HG03439 (cell line): ENCODE data around the gene CTH.
"Not testable (repeated sequence)": the region's sequence is repeated elsewhere in the genome, so short reads cannot be mapped to it uniquely, and the experiment has no call there.

Source experiments
- ATAC-seq: cut with Tn5 transposase; IDR thresholded peaks from one replicate; pipeline ENCODE4 v1.9.1; 2021; ENCODE audit warnings: mild to moderate bottlenecking, moderate library complexity; ENCODE audit not compliant: unreplicated experiment

Gene CTH

GRCh38 chr1:70449049-70449448 lies 38.0 kb downstream of the CTH start:
- ATAC-seq = no peak

DNA sequence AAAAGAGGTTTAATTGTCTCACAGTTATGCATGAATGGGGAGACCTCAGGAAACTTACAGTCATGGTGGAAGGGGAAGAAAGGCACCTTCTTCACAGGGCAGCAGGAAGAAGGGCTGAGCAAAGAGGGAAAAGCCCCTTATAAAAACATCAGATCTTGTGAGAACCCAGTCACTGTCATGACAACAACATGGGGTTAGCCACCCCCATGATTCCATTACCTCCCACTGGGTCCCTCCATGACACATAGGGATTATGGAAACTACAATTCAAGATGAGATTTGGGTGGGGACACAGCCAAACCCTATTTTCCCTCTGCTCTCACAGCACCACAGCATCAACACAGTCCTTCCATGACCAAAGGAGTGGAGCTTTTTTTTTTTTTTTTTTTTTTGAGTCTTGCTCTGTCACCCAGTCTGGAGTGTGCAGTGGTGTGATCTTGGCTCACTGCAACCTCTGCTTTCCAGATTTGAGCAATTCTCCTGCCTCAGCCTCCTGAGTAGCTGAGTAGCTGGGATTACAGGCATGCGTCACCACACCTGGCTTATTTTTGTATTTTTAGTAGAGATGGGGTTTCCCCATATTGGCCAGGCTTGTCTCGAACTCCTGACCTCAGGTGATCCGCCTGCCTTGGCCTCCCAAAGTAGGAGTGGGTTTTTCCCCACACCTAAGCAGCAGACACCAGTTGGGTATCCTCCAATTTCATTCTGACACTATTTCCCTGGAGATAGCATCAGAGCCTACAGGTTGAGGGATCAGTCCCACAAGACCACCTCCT lies 41.3 kb downstream of the CTH start:
- peak; percentile 74 for ATAC-seq

DNA sequence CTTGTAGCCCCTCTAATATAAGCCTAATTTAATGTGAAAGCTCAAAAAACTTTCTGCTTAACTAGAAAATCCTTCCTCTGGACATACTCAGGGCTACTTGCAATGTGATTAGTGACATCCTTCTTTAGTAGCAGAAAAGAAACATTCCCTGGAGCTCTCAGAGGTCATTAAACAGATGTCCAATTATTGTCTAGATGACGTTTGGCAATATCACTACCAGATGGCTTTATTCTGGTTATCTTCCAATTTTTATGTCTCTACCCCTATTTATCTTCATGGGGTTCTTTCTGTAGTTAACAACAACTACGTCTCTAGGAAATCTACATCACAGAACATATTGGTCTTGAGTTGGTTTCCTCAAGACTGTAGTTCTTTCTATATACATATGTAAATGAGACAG lies 44.2 kb downstream of the CTH start:
- no peak for ATAC-seq

GRCh38 chr1:70458131-70458530 lies 47.1 kb downstream of the CTH start:
- no peak for ATAC-seq

DNA sequence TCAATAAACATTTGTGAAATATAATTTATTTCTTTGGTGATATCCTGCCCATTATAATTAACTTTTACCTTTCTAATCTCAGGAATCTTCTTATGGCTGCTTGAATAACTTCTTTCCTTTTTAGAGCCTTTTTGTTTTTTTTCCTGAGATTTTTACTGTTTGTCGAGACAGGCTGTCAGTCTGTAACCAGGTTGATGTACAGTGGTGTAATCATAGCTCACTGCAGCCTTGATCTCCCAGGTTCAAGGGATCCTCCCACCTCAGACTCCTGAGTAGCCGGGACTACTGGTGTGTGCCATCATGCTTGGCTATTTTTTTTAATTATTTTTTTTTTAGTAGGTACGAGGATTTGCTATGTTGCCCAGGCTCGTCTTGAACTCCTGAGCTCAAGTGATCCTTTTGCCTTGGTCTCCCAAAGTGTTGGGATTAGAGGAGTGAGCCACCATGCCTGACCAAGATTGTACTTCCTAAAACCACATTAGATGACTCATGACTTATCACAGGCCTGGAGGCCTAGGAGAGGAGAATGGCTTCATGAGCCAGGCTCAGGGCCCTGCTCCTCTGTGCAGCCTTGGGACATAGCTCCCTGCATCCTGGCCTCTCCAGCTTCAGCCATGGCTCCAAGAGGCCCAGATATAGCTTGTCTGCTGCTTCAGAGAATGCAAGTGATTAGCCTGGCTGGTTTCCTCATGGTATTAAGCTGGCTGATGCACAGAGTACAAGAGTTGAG lies 48.6 kb downstream of the CTH start:
- no peak for ATAC-seq

GRCh38 chr1:70460740-70461713 lies 50.0 kb downstream of the CTH start:
- ATAC-seq = not testable (repeated sequence)

DNA sequence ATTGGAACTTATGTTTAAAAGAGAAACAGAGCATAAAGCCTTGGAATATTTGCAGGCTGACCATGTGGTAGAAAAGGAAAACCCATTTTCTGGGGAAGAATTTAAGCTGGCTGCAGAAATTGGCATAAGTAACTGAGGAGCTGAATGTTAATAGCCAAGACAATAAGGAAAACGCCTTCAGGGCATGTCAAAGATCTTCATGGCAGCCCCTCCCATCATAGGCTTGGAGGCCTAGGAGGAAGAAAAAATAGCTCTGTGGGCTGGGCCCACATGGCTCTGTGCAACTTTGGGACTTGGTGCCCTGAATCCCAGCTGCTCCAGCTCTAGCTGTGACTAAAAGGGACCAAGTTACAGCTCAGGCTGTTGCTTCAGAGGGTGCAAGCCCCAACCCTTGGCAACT lies 51.5 kb downstream of the CTH start:
- no peak for ATAC-seq

- no peak for ATAC-seq
Measured at GRCh38 chr1:70465911-70466310, 54.8 kb downstream of the CTH start.

- ATAC-seq = no peak
Measured at GRCh38 chr1:70467531-70467930, 56.5 kb downstream of the CTH start.

DNA sequence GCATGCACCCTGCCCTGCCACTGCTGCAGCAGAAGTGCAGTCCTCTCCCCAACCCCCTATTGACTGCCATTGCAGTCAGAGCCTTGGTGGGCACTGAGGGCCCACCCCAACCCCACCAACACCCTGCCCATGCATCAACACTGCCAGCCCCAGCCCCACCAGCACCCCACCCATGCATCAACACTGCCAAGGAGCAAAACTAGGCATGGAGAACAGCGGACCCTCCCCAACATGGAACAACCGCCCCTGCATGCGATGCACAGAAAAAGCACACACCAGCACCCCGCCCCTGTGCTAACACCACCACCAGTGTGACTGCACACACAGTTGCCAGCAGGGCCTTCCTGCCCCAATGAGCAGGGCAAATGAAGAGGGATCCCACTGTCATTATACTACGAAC lies 57.1 kb downstream of the CTH start:
- ATAC-seq = no peak

GRCh38 chr1:70469184-70469583 lies 58.1 kb downstream of the CTH start:
- not testable (repeated sequence) for ATAC-seq

GRCh38 chr1:70475023-70475422 lies 64.0 kb downstream of the CTH start:
- ATAC-seq = no peak

DNA sequence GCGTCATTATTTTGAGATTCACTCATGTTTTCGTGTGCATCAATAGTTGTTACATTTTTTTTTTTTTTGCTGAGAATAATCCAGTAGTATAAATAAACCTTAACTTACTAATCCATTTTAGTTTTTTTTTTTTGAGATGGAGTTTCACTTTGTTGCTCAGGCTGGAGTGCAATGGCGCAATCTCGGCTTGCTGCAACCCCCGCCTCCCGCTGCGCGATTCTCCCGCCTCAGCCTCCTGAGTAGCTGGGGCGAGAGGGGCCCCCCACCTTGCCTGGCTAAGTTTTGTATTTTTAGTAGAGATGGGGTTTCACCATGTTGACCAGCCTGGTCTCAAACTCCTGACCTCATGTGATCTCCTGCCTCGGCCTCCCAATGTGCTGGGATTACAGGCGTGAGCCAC lies 66.0 kb downstream of the CTH start:
- no peak for ATAC-seq

DNA sequence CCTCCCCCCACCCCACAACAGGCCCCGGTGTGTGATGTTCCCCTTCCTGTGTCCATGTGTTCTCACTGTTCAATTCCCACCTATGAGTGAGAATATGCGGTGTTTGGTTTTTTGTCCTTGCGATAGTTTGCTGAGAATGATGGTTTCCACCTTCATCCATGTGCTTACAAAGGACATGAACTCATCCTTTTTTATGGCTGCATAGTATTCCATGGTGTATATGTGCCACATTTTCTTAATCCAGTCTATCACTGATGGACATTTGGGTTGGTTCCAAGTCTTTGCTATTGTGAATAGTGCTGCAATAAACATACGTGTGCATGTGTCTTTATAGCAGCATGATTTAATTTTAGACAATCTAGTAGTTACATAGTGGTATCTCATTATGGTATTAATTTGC lies 66.8 kb downstream of the CTH start:
- not testable (repeated sequence) for ATAC-seq

DNA sequence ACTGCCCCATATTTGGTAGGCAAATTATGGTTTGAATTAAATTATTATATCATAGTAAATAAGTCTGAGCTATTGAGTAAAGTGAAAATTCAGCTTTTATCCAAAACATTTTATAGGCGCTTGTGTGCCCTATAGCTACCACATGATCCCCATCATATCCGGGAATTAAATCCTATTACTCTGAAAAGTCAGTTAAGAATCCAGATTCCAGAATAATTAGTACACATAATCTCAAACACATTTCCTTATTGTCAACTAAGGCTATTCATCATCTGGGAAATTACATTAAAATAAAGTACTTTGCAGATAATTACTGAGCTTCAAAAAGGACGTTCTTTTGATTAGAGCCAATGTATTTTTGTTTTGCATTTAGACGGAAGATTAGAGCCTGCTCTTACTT lies 72.3 kb downstream of the CTH start:
- no peak for ATAC-seq

- ATAC-seq = no peak
Measured at GRCh38 chr1:70485624-70486023, 74.6 kb downstream of the CTH start.

DNA sequence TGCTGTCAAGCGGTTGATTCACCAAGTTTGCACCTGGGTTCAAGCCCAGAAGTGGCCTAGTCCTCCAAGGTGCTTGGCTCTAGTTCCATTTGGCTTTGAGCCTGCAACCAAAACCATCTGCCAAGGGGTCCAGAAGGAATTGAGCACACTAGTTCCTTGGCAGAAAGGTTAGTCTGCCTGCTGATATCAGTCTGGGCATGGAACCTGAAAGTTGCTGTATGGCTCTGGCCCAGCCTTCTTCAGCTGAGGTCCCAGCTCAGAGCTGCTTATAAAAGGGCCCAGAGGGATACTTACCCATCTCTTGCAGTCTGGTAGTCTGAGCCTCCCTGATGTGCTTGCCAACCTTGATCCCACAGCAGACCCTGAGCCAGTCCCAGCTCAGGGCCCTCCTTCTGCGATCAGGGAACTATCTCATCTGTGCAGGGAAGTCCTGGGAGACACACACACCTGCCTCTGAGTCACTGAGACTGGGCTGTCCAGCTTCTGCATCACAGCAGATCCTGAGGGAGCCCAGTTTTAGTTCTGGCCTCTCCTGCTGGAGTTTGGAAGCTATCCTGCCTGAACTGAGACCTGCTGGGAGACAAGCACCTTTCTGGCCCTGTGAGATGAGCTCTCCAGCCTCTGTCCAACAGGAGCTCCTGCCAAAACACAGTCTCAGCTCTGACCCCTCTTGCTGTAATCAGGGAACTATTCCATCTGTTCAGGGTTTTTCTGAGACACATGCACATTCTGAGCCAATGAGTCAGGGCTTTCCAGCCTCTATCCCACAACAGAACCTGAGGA lies 75.8 kb downstream of the CTH start:
- ATAC-seq = no peak

DNA sequence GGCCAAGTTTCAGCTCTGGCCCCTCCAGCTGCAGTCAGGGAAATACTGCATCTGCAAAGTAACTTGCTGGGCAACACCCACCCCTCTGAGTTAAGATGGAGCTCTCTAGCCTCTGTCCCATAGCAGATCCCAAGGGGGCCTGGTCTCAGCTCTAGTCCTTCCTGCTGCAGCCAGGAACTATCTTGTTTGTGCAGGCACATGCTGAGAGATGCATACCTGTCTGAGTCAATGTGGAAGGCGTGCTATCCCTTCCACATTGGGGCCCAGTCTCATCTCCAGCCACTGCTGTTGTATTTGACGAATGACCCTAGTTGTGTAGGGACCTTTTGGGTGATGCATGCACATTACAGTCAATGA lies 76.4 kb downstream of the CTH start:
- ATAC-seq = no peak

- no peak for ATAC-seq
Measured at GRCh38 chr1:70487910-70488665, 77.0 kb downstream of the CTH start.
